Astrocyte of the spinal cord (primary cell): ENCODE measurements around the gene PACS1.

Experiments used
- DNase-seq: peaks from one replicate; pipeline ENCODE4 v3.0.0; 2011; ENCODE audit warnings: low read depth, low spot score
- H3K4me3 ChIP-seq: 2 replicates; pipeline ENCODE4 v1.5.1; 2011; ENCODE audit warnings: low read depth, mild to moderate bottlenecking, low read length, moderate library complexity
- in situ Hi-C: cut with HindIII; loops from 2 replicates; pipeline ENCODE4 v1.10.0; 2017; ENCODE audit warnings: low sequenced_read_pairs
- TF ChIP-seq, protein P1 (sequence below): IDR thresholded peaks from 2 replicates; pipeline ENCODE4 v1.5.1; 2012; ENCODE audit warnings: low read depth, mild to moderate bottlenecking, low read length, inconsistent platforms

PACS1 gene

DNA sequence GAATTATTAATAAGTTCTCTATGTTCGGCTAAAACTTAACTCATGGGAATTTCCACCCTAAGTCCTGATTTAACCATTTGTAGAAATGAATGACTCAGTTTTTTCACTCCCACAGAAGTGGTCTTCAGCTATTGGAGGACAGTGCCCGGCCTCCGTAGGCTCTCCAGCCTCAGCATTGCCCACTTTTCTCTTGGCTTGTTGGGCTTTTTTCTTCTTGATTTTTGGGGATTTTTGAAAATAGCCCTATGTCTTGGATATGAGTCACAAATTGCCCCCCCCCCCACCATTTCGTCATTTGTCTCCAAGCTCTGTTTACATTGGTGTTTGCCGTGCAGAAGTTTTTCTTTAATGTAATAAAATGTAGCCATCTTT lies 66.7 kb downstream of the PACS1 start:
- TF ChIP-seq, protein P1, sequence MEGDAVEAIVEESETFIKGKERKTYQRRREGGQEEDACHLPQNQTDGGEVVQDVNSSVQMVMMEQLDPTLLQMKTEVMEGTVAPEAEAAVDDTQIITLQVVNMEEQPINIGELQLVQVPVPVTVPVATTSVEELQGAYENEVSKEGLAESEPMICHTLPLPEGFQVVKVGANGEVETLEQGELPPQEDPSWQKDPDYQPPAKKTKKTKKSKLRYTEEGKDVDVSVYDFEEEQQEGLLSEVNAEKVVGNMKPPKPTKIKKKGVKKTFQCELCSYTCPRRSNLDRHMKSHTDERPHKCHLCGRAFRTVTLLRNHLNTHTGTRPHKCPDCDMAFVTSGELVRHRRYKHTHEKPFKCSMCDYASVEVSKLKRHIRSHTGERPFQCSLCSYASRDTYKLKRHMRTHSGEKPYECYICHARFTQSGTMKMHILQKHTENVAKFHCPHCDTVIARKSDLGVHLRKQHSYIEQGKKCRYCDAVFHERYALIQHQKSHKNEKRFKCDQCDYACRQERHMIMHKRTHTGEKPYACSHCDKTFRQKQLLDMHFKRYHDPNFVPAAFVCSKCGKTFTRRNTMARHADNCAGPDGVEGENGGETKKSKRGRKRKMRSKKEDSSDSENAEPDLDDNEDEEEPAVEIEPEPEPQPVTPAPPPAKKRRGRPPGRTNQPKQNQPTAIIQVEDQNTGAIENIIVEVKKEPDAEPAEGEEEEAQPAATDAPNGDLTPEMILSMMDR, result no peak
- in situ Hi-C loops, result no loop called here
- peak; percentile 68 for DNase-seq
- H3K4me3 ChIP-seq, result no peak overlapping the region

DNA sequence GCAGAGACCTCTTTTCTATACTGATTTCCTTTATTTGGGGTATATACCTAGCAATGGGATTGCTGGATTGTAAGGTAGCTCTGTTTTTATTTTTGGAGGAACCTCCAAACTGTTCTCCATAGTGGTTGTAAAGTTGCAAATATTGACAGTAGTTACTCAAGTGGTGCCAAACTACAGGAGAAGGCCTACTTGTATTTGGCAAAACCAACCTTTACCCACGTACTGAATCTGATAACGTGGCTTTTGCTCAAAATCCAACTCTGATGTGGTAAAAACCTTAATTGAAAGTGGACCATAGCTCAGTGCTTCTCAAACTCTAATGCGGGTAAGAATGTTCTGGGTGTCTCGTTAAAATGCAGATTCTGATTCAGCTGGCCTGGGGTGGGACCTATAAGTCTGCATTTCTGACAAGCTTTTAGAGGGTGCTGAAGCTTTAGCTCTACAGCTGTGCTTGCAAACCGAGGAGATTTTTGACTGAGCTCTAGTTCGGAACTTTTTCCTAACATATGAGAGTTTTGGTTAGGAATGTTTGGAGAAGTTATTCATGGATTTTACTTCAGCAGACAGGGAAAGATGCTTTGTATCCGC lies 69.8 kb downstream of the PACS1 start:
- H3K4me3 ChIP-seq, result no peak overlapping the region
- in situ Hi-C loops, result no loop called here
- TF ChIP-seq, protein P1, result no peak
- DNase-seq, result no peak

DNA sequence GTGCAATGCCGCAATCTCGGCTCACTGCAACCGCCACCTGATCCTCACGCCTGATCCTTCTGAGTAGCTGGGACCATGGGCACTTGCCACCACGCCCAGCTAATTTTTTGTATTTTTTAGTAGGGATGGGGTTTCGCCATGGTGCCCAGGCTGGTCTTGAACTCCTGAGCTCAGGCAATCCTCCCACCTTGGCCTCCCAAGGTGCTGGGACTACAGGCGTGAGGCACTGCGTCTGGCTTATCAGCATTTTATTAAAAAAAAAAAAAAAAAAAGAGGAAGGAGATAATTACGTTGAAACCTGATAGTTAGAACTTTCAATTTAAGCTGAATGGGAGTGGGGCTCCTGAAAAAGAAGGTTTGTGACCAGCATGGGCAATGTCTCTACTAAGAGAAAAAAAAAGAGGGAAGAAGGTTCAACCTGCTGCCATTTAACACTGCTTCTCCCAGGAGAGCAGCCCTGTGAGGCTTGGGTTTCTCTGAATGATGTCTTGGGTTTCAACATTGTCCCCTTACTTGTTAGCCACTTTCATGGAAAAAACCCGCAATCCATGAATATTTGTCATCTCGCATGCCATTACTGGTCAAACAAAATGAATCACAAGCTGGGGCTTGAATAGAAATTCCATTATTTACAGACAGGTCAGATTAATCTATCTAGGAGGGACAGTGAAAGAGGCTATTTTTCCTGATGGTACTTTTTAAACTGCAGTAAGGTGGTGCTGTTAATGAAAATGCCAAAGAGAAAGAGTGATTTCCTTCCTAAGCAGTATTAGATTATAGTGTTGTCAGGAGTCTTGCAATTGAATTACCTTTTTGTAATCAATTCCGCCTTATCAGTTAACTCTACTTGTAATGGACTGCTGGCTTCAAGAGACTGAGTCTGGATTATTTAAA lies 72.5 kb downstream of the PACS1 start:
- TF ChIP-seq, protein P1, result no peak
- DNase-seq, result no peak
- in situ Hi-C loops, result no loop called here
- H3K4me3 ChIP-seq, result no peak overlapping the region

DNA sequence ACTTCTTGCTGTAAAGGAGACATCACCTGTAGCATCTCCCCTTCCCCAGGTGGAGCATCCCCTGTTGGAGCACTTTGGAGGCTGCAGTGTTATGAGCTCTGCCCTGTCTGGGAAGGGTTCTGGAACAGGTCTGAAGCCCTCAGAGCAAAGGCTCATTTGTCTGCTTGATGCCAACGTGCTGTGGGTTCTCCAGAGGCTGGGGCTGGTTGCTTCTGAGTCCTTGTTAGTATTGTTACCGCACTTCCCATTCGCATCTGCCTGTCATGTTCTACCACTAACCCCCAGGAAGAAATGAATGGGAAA lies 73.1 kb downstream of the PACS1 start:
- DNase-seq, result no peak
- TF ChIP-seq, protein P1, result no peak

DNA sequence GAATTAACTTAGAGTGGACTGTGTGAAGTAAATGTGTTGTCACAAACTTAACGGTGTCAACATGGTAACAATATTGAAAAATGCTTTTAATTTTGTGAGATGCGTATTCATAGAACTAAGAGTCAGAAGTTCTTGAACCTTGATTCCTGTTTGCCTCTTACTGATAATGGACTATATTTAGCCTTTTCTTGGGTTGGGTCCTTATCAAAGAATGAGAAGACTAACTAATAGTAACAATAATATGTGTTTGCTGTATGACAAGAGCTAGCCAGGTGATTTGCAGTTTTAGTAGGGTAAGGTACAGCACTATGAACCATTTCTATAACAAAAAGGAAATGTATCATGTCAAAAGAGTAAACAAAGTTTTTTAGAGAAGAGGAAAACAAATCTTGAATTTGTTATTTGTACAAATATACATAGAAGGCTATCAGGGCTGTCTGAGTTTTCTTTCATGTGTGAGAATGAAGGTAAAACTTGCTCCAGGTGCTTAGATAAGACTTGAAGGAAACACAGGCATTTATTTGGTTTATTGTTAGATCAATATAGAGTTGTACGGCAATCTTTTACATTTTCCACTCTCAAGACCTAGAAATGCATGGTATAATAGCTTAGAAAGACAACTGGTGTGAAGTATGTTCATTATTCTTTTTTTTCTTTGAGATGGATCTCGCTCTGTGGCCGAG lies 74.1 kb downstream of the PACS1 start:
- DNase-seq, result no peak
- H3K4me3 ChIP-seq, result no peak overlapping the region
- in situ Hi-C loops, result no loop called here
- TF ChIP-seq, protein P1, result no peak

More for the DNA sequence above, 73.1 kb downstream of the PACS1 start:
- H3K4me3 ChIP-seq, result no peak overlapping the region
- in situ Hi-C loops, result no loop called here

DNA sequence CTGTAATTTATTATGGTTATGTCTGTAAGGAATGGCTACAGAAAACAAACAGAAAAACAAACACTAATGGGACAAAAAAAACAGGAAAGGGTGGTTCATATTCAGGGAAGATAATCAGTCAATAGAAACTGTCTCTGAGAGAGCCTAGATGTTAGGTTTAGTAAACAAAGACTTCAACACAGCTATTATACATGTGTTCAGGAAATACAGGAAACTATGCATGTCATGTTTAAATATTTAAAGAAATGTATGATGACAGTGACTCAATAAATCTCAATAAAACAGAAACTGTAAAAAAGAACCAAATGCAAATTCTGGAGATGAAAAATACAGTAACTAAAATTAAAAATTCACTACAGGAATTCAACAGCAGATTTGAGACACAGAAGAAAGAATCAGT lies 76.0 kb downstream of the PACS1 start:
- no peak overlapping the region for H3K4me3 ChIP-seq
- in situ Hi-C loops, result no loop called here
- TF ChIP-seq, protein P1, result no peak
- DNase-seq, result no peak
